Smooth muscle cell (in vitro differentiated cells): Measurements from ENCODE around the gene PDGFC. TPM values are rescaled to one million over a fixed set of nuclear protein-coding genes. Genes with fewer than 3 reads are reported as not detected.

Experiments
- DNase-seq: peaks from one replicate; lab custom pipeline; 2025; ENCODE audit not compliant: unreplicated experiment; lab: John Stamatoyannopoulos, UW
- H2AFZ ChIP-seq: fragments of 200-600 bp; sonication (generic); 2 replicates; pipeline ENCODE4 v1.6.0; 2016; ENCODE audit warnings: antibody characterized with exemption, low read depth, mild to moderate bottlenecking
- H3F3A ChIP-seq: fragments of 200-600 bp; sonication (generic); 2 replicates; pipeline ENCODE4 v1.6.0; 2017; ENCODE audit warnings: antibody characterized with exemption, low read depth
- H3K27ac ChIP-seq: fragments of 200-600 bp; sonication (generic); 2 replicates; pipeline ENCODE4 v1.5.1; 2016; ENCODE audit warnings: low read depth, mild to moderate bottlenecking
- H3K27me3 ChIP-seq: fragments of 200-600 bp; sonication (generic); 2 replicates; pipeline ENCODE4 v1.6.1; 2016; ENCODE audit warnings: low read depth, mild to moderate bottlenecking
- H3K36me3 ChIP-seq: fragments of 200-600 bp; sonication (generic); 2 replicates; pipeline ENCODE4 v1.5.1; 2016; ENCODE audit warnings: low read depth
- H3K4me1 ChIP-seq: fragments of 200-600 bp; sonication (generic); 2 replicates; pipeline ENCODE4 v1.5.1; 2016; ENCODE audit warnings: low read depth
- H3K4me2 ChIP-seq: fragments of 200-600 bp; sonication (generic); 2 replicates; pipeline ENCODE4 v1.6.0; 2016; ENCODE audit warnings: mild to moderate bottlenecking
- H3K4me3 ChIP-seq: fragments of 200-600 bp; sonication (generic); 2 replicates; pipeline ENCODE4 v1.5.1; 2016; ENCODE audit warnings: mild to moderate bottlenecking
- H3K79me2 ChIP-seq: fragments of 200-600 bp; sonication (generic); 2 replicates; pipeline ENCODE4 v1.6.0; 2016; ENCODE audit warnings: low read depth, mild to moderate bottlenecking
- H3K9ac ChIP-seq: fragments of 200-600 bp; sonication (generic); 2 replicates; pipeline ENCODE4 v1.6.0; 2016; ENCODE audit warnings: low read depth
- H3K9me3 ChIP-seq: fragments of 200-600 bp; sonication (generic); replicated peaks from 2 replicates; pipeline ENCODE4 v1.5.1; 2016; ENCODE audit warnings: low read depth
- H4K20me1 ChIP-seq: fragments of 200-600 bp; sonication (generic); 2 replicates; pipeline ENCODE4 v1.6.0; 2016; ENCODE audit warnings: low read depth
- WGBS: methylation state at CpG from one replicate; pipeline ENCODE4 v1.1.7; 2016; ENCODE audit warnings: low lambda C conversion rate; 5-methylcytosine and 5-hydroxymethylcytosine counted together
- polyA plus RNA-seq: library from polyadenylated mRNA; unstranded; fragments of >200 nt; fragmentation: Nextera tagmentation; extraction: Ambion mirVana; gene quantifications from 2 replicates; pipeline ENCODE4 v1.2.1, GENCODE V29; 2016
- total RNA-seq: library from RNA; depleted of rRNA; stranded (reverse); fragments of >200 nt; gene quantifications from 2 replicates; pipeline ENCODE4 v1.2.3, GENCODE V29; 2014
- TF ChIP-seq, protein P1 (sequence below): fragments of 200-600 bp; sonication (generic); IDR thresholded peaks from 2 replicates; pipeline ENCODE4 v1.5.1; 2017; ENCODE audit warnings: borderline replicate concordance, mild to moderate bottlenecking, antibody characterized with exemption; ENCODE audit not compliant: insufficient read depth, poor library complexity, severe bottlenecking

PDGFC gene
- total and polyA plus RNA-seq, 2 experiments from 2014 or later = 56.5 to 135 TPM

DNA sequence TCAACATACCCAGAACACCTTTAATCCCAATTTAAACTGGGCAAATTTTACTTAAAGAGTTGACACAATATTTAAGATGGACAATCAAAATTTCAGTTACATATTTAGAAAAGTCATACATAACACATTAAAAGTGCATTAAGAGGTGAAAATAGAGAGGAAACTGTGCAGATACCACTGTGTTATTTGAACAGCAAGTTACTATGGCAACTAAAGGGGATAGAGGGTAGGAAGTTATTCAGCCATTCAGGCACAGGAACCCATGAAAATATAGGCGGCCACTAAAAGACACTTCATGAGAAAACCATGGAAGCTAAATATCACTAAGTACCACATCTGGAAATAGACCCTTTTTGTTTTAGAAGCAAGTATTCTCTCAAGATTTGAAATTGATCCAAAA is 75.1 kb downstream of the PDGFC start:
- H3K27ac ChIP-seq = no peak overlapping the region
- no peak for DNase-seq
- H3F3A ChIP-seq = no peaks in the 10 kb centered on the region
- TF ChIP-seq, protein P1, sequence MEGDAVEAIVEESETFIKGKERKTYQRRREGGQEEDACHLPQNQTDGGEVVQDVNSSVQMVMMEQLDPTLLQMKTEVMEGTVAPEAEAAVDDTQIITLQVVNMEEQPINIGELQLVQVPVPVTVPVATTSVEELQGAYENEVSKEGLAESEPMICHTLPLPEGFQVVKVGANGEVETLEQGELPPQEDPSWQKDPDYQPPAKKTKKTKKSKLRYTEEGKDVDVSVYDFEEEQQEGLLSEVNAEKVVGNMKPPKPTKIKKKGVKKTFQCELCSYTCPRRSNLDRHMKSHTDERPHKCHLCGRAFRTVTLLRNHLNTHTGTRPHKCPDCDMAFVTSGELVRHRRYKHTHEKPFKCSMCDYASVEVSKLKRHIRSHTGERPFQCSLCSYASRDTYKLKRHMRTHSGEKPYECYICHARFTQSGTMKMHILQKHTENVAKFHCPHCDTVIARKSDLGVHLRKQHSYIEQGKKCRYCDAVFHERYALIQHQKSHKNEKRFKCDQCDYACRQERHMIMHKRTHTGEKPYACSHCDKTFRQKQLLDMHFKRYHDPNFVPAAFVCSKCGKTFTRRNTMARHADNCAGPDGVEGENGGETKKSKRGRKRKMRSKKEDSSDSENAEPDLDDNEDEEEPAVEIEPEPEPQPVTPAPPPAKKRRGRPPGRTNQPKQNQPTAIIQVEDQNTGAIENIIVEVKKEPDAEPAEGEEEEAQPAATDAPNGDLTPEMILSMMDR = no peak
- no peak overlapping the region for H3K4me2 ChIP-seq
- 100% methylated on average over 1 of the region's 1 CpG for WGBS
- H4K20me1 ChIP-seq = peaks cover 84% of the 10 kb centered on the region
- H3K4me1 ChIP-seq = no peaks in the 10 kb centered on the region
- no peak overlapping the region for H3K4me3 ChIP-seq
- H2AFZ ChIP-seq = no peak overlapping the region
- peaks cover 98% of the 10 kb centered on the region for H3K79me2 ChIP-seq
- no peaks in the 10 kb centered on the region for H3K36me3 ChIP-seq
- H3K27me3 ChIP-seq = no peaks in the 10 kb centered on the region
- H3K9me3 ChIP-seq = no peaks in the 10 kb centered on the region
- H3K9ac ChIP-seq = no peak overlapping the region

DNA sequence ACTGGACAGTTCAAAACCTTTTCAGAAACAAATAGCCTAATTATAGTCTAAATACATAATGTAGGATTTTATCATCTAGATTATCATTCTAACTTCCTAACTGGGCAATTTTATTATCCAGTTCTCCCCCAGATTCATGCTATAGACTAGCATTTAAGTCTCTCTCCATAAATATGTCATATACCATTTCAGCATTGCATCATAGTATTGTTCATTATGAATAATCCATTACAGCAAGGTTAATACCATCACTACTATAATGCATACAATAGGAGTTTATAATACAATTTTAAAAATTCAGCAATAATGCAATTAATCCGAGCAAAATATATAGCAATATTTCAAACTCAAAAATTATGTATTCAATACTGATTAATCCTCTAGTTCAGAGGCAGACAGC is 77.4 kb downstream of the PDGFC start:
- H4K20me1 ChIP-seq = peaks cover 81% of the 10 kb centered on the region
- H3K9me3 ChIP-seq = no peaks in the 10 kb centered on the region
- DNase-seq = no peak
- H3K4me3 ChIP-seq = no peak overlapping the region
- H3K27me3 ChIP-seq = no peaks in the 10 kb centered on the region
- peaks cover 96% of the 10 kb centered on the region for H3K79me2 ChIP-seq
- H2AFZ ChIP-seq = no peak overlapping the region
- no peaks in the 10 kb centered on the region for H3F3A ChIP-seq
- H3K4me2 ChIP-seq = no peak overlapping the region
- H3K36me3 ChIP-seq = no peaks in the 10 kb centered on the region
- no peaks in the 10 kb centered on the region for H3K4me1 ChIP-seq
- TF ChIP-seq, protein P1 = no peak
- H3K27ac ChIP-seq = no peak overlapping the region
- 94% methylated on average over 1 of the region's 1 CpG for WGBS
- H3K9ac ChIP-seq = no peak overlapping the region

DNA sequence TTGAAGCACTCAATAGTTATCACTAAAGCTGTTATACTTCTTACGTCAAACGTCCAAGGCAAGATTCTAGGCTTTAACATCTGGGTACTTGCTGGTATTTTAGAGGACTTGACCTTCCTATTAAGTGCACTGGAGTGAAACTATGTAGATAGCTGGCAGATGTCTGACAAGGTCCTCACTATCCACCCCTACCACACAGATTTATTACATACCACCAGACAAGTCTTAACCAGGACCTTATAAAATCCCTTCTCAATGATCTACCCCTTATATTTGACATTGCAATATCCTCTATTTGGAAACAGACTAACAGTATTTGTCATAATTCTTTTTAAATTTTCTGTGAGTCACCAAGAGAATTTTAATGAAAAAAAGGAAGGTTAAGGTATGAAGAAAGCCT is 78.8 kb downstream of the PDGFC start:
- Histone ChIP-seq H3K27me3 (no peaks in the 10 kb centered on the region), H3K9me3 (no peaks in the 10 kb centered on the region), H3K79me2 (peaks cover 93% of the 10 kb centered on the region), H3K4me3 (no peak overlapping the region), H2AFZ (no peak overlapping the region), H3F3A (no peaks in the 10 kb centered on the region), H3K36me3 (no peaks in the 10 kb centered on the region), H3K27ac (no peak overlapping the region), H3K4me1 (no peaks in the 10 kb centered on the region), H3K4me2 (no peak overlapping the region), H3K9ac (no peak overlapping the region), H4K20me1 (peaks cover 71% of the 10 kb centered on the region)
- 54% methylated on average over 2 of the region's 2 CpGs for WGBS
- no peak for DNase-seq
- TF ChIP-seq, protein P1 = no peak

DNA sequence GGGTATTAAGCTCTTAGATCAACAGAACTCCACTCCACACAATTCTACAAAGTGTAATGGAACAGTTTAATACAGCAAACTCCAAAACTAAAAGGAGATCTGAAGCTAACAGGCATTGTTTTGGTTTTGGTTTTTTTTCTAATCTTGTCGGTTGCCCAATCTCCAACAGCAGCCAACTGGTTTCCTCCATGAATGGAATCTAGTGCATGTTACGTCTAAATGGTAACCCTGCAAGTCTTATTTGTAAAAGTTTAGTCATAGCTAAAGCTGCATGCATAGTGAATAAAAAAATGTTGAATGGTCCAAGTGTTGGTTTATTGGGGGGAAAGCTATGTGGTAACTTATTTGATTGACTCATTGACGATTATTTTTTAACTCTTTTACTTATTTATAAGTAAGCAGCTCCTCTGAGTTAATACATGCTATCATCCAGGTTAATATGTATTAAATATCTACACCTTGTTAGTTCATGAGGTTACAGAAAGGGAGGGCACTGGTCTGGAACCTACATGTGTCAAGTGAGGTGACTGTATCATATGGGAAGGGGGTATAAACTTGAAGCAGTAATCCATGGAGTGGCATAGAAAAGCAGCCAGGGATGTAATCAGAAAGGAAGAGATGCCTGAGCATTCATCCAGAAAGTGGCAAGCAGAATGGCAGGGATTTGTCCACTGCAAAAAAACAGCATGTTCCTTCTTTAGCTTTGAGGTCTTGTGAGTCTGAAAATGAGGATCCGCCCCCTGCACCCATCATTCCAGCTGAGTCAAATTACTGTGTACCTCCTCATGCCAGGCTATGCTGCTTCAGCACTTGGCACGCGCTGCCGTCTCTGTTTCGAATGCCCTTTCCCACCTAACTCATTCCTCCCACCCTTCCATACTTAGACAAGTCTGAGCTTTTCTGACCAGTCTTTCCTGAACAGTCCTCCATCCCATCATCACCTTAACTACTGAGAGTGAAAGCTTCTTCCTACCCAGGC is 81.7 kb downstream of the PDGFC start:
- H3K4me3 ChIP-seq = no peak overlapping the region
- H3K27me3 ChIP-seq = no peaks in the 10 kb centered on the region
- H3K9me3 ChIP-seq = peaks cover 4% of the 10 kb centered on the region
- H3K36me3 ChIP-seq = no peaks in the 10 kb centered on the region
- no peaks in the 10 kb centered on the region for H3K4me1 ChIP-seq
- peaks cover 93% of the 10 kb centered on the region for H3K79me2 ChIP-seq
- no peak overlapping the region for H2AFZ ChIP-seq
- no peak overlapping the region for H3K4me2 ChIP-seq
- H4K20me1 ChIP-seq = peaks cover 51% of the 10 kb centered on the region
- TF ChIP-seq, protein P1 = no peak
- no peak overlapping the region for H3K9ac ChIP-seq
- no peaks in the 10 kb centered on the region for H3F3A ChIP-seq
- peak overlapping the region; percentile 73 for H3K27ac ChIP-seq
- WGBS = 92% methylated on average over 8 of the region's 8 CpGs
- DNase-seq = no peak
